ENCODE measurements around the gene CGRRF1.

The CGRRF1 gene, protein sequence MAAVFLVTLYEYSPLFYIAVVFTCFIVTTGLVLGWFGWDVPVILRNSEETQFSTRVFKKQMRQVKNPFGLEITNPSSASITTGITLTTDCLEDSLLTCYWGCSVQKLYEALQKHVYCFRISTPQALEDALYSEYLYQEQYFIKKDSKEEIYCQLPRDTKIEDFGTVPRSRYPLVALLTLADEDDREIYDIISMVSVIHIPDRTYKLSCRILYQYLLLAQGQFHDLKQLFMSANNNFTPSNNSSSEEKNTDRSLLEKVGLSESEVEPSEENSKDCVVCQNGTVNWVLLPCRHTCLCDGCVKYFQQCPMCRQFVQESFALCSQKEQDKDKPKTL

DNA sequence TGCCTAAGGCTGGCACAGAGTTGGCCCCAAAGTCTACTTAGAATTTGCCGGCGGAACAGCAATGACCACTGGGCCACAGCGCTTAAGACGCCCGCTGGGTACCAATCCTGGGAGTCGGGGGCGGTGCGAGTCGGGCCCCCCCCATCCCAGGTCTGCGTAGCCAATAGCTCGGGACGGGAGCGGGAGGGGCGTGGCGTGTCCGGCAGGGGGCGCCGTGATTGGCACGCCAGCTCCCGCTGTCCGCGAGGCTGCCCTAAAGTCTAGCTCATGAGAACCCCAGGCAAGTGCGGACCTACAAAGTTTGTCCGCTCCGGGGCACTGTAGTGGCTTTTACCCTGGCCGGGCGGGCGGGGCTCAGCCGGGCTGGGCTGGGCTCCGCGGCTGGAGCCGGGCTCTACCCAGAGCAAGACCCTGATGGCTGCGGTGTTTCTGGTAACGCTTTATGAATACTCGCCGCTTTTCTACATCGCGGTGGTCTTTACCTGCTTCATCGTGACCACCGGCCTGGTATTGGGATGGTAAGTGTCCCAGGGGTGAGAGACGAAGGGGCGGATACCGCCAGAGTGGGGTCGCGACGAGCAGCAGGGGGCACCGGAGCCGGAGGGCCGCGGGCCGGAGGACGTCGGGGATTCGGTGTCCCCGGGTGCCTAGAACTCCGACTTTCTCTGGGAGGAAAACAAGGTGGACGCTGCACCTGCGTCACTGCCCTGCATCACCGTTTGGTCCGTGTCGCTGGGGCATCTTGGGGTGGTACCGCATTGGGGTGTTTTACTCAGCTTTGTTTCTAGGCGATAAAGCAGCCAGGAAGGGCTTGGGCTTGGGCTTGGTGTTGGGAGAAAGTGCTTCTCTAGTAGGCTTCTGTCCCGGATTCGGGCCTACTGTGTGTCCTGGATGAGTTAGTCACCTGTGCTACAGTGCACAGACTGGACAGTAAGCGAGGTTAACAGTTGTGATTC is at the start of gene CGRRF1:
CGRRF1 (plus strand) TSS at position 361 of the 956 bp plus-strand sequence; CDS start at position 415, 54 bp downstream.
- Histone ChIP-seq H3K27ac (ENCODE audit: extremely low read depth, low read depth, low read length) (peak within 1 kb of the TSS; percentile 50; the same call in 1 of the 2 replicates), H3K4me1 (ENCODE audit: control insufficient read depth, insufficient read depth, low read length) (0 out of 2 replicates have a peak, but pooled peaks cover 4% of the 10 kb centered on the region), H3K9me3 (ENCODE audit: control insufficient read depth, insufficient read depth, low read depth, low read length) (no peaks in the 10 kb centered on the region), H3K36me3 (ENCODE audit: control insufficient read depth in 2 of 2, insufficient read depth in 1 of 2, low read length in 2 of 2) (no peaks in the 10 kb centered on the region), H3K4me3 (ENCODE audit: low read depth, low read length) (peak within 1 kb of the TSS; percentile 99)
- ChIA-PET CTCF (interaction anchor here (0.5 to 1.4 kb wide), 8 partner anchors 10 to 160 kb away, joined by 3 to 6 read pairs (median 3); no protein-coding TSS in a partner anchor), POLR2A (interaction anchor here (0.6 to 1.2 kb wide), 10 partner anchors 16 to 517 kb away, joined by 3 to 8 read pairs (median 3); partner anchors contain the start of genes CDKN3, SAMD4A, SOCS4 and WDHD1)
- TF ChIP-seq GLIS1 (tag by site-specific recombination; IDR thresholded peaks at IDR 0.05) (peak; percentile 53), EGR2 (tag by site-specific recombination; IDR thresholded peaks at IDR 0.05; ENCODE audit: low read depth) (no peak), ZNF138 (tag by site-specific recombination; IDR thresholded peaks at IDR 0.05; ENCODE audit: borderline replicate concordance) (no peak), HOXD13 (CRISPR knock-in tag; IDR thresholded peaks at IDR 0.05; ENCODE audit: borderline replicate concordance) (no peak), SETDB1 (IDR thresholded peaks at IDR 0.05; ENCODE audit: insufficient read length, low read length) (no peak), SP2 (tag by site-specific recombination; IDR thresholded peaks at IDR 0.05) (peak; percentile 86), ZXDB (tag by site-specific recombination; IDR thresholded peaks at IDR 0.05) (peak; percentile 91), ZNF174 (tag by site-specific recombination; IDR thresholded peaks at IDR 0.05) (no peak), ZNF514 (tag by site-specific recombination; IDR thresholded peaks at IDR 0.05) (no peak), ZNF777 (tag by site-specific recombination; IDR thresholded peaks at IDR 0.05; ENCODE audit: borderline replicate concordance) (no peak), ZNF114 (tag by site-specific recombination; IDR thresholded peaks at IDR 0.05) (no peak), WT1 (tag by site-specific recombination; IDR thresholded peaks at IDR 0.05) (0 out of 2 replicates have a peak, but pooled peaks have one; percentile 19), MZF1 (tag by site-specific recombination; IDR thresholded peaks at IDR 0.05; ENCODE audit: borderline replicate concordance) (no peak), ZBTB17 (tag by site-specific recombination; IDR thresholded peaks at IDR 0.05) (peak; percentile 55), ZNF660 (tag by site-specific recombination; IDR thresholded peaks at IDR 0.05) (peak; percentile 78; the same call in 1 of the 2 replicates), ZFP3 (tag by site-specific recombination; IDR thresholded peaks at IDR 0.05; ENCODE audit: low read depth) (no peak), ZFP69B (tag by site-specific recombination; IDR thresholded peaks at IDR 0.05) (no peak), ZNF324 (tag by site-specific recombination; IDR thresholded peaks at IDR 0.05) (peak; percentile 55), ZBTB48 (tag by site-specific recombination; IDR thresholded peaks at IDR 0.05) (peak; percentile 43; the same call in 1 of the 2 replicates), YY1 (tag by site-specific recombination; IDR thresholded peaks at IDR 0.05) (no peak)
- TF ChIP-seq, protein P1, sequence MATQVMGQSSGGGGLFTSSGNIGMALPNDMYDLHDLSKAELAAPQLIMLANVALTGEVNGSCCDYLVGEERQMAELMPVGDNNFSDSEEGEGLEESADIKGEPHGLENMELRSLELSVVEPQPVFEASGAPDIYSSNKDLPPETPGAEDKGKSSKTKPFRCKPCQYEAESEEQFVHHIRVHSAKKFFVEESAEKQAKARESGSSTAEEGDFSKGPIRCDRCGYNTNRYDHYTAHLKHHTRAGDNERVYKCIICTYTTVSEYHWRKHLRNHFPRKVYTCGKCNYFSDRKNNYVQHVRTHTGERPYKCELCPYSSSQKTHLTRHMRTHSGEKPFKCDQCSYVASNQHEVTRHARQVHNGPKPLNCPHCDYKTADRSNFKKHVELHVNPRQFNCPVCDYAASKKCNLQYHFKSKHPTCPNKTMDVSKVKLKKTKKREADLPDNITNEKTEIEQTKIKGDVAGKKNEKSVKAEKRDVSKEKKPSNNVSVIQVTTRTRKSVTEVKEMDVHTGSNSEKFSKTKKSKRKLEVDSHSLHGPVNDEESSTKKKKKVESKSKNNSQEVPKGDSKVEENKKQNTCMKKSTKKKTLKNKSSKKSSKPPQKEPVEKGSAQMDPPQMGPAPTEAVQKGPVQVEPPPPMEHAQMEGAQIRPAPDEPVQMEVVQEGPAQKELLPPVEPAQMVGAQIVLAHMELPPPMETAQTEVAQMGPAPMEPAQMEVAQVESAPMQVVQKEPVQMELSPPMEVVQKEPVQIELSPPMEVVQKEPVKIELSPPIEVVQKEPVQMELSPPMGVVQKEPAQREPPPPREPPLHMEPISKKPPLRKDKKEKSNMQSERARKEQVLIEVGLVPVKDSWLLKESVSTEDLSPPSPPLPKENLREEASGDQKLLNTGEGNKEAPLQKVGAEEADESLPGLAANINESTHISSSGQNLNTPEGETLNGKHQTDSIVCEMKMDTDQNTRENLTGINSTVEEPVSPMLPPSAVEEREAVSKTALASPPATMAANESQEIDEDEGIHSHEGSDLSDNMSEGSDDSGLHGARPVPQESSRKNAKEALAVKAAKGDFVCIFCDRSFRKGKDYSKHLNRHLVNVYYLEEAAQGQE (tag by site-specific recombination; IDR thresholded peaks at IDR 0.05): no peak
- TF ChIP-seq, protein P2, sequence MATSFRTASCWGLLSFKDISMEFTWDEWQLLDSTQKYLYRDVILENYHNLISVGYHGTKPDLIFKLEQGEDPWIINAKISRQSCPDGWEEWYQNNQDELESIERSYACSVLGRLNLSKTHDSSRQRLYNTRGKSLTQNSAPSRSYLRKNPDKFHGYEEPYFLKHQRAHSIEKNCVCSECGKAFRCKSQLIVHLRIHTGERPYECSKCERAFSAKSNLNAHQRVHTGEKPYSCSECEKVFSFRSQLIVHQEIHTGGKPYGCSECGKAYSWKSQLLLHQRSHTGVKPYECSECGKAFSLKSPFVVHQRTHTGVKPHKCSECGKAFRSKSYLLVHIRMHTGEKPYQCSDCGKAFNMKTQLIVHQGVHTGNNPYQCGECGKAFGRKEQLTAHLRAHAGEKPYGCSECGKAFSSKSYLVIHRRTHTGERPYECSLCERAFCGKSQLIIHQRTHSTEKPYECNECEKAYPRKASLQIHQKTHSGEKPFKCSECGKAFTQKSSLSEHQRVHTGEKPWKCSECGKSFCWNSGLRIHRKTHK (tag by site-specific recombination; IDR thresholded peaks at IDR 0.05): no peak
- TF ChIP-seq, protein P3, sequence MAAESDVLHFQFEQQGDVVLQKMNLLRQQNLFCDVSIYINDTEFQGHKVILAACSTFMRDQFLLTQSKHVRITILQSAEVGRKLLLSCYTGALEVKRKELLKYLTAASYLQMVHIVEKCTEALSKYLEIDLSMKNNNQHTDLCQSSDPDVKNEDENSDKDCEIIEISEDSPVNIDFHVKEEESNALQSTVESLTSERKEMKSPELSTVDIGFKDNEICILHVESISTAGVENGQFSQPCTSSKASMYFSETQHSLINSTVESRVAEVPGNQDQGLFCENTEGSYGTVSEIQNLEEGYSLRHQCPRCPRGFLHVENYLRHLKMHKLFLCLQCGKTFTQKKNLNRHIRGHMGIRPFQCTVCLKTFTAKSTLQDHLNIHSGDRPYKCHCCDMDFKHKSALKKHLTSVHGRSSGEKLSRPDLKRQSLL (tag by site-specific recombination; IDR thresholded peaks at IDR 0.05): 0 out of 2 replicates have a peak, but pooled peaks have one; percentile 28
- TF ChIP-seq, protein P4, sequence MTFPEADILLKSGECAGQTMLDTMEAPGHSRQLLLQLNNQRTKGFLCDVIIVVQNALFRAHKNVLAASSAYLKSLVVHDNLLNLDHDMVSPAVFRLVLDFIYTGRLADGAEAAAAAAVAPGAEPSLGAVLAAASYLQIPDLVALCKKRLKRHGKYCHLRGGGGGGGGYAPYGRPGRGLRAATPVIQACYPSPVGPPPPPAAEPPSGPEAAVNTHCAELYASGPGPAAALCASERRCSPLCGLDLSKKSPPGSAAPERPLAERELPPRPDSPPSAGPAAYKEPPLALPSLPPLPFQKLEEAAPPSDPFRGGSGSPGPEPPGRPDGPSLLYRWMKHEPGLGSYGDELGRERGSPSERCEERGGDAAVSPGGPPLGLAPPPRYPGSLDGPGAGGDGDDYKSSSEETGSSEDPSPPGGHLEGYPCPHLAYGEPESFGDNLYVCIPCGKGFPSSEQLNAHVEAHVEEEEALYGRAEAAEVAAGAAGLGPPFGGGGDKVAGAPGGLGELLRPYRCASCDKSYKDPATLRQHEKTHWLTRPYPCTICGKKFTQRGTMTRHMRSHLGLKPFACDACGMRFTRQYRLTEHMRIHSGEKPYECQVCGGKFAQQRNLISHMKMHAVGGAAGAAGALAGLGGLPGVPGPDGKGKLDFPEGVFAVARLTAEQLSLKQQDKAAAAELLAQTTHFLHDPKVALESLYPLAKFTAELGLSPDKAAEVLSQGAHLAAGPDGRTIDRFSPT (tag by site-specific recombination; IDR thresholded peaks at IDR 0.05): peak; percentile 56; the same call in 1 of the 2 replicates
- TF ChIP-seq, protein P5, sequence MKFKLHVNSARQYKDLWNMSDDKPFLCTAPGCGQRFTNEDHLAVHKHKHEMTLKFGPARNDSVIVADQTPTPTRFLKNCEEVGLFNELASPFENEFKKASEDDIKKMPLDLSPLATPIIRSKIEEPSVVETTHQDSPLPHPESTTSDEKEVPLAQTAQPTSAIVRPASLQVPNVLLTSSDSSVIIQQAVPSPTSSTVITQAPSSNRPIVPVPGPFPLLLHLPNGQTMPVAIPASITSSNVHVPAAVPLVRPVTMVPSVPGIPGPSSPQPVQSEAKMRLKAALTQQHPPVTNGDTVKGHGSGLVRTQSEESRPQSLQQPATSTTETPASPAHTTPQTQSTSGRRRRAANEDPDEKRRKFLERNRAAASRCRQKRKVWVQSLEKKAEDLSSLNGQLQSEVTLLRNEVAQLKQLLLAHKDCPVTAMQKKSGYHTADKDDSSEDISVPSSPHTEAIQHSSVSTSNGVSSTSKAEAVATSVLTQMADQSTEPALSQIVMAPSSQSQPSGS (tag by site-specific recombination; IDR thresholded peaks at IDR 0.05; ENCODE audit: low read depth): no peak
